ENCODE results near the gene CDKN2AIPNL. TPM values are rescaled to one million over a fixed set of nuclear protein-coding genes. Genes with fewer than 3 reads are reported as not detected.

The CDKN2AIPNL gene
- total and polyA plus RNA-seq, 2 donors (not counting 3 experiments of a cell fraction or from before 2014, with no cell fraction given) = 22.2 to 36.5 TPM

- Histone ChIP-seq H3K9me3 (replicated peaks; ENCODE audit: control insufficient read depth, insufficient read depth, low read length) (no peaks in the 10 kb centered on the region), H3K4me3 (replicated peaks in 1 of 3; ENCODE audit: insufficient read depth in 1 of 3, low read depth in 1 of 3, low read length in 3 of 3) (no peak overlapping the region), H3K9ac (replicated peaks; ENCODE audit: extremely low read depth, insufficient read depth, low read length) (no peak overlapping the region), H3K27me3 (ENCODE audit: control insufficient read depth in 2 of 2, insufficient read depth in 2 of 2, low read length in 2 of 2) (no peaks in the 10 kb centered on the region), H3K9me1 (replicated peaks; ENCODE audit: control insufficient read depth, extremely low read depth, insufficient read depth, low read length) (no peaks in the 10 kb centered on the region), H3K4me1 (ENCODE audit: control insufficient read depth, extremely low read depth, insufficient read depth, low read length) (no peaks in the 10 kb centered on the region), H2AFZ (ENCODE audit: low read depth, low read length) (no peak overlapping the region), H3K27ac (ENCODE audit: insufficient read depth, low read depth, low read length) (no peak overlapping the region), H3K36me3 (ENCODE audit: control insufficient read depth in 2 of 2, extremely low read depth in 1 of 2, insufficient read depth in 2 of 2, low read length in 2 of 2) (no peaks in the 10 kb centered on the region), H4K20me1 (replicated peaks; ENCODE audit: control insufficient read depth, extremely low read depth, insufficient read depth, low read length) (no peaks in the 10 kb centered on the region), H3K79me2 (ENCODE audit: control insufficient read depth, insufficient read depth, low read length) (no peaks in the 10 kb centered on the region), H3K4me2 (ENCODE audit: insufficient read depth, low read length) (no peak overlapping the region)
- BruUV-seq (replicated peaks) = no TSS peak
- intact Hi-C loops (cut with micrococcal nuclease) (no loop called here), dilution Hi-C loops (cut with MboI; ENCODE audit: extremely low pct_ligation_motif_present, low sequenced_read_pairs) (no loop called here)
- no peak for TF ChIP-seq MYC (IDR thresholded peaks at IDR 0.05; ENCODE audit: low read depth, low read length)
- TF ChIP-seq, protein P1, sequence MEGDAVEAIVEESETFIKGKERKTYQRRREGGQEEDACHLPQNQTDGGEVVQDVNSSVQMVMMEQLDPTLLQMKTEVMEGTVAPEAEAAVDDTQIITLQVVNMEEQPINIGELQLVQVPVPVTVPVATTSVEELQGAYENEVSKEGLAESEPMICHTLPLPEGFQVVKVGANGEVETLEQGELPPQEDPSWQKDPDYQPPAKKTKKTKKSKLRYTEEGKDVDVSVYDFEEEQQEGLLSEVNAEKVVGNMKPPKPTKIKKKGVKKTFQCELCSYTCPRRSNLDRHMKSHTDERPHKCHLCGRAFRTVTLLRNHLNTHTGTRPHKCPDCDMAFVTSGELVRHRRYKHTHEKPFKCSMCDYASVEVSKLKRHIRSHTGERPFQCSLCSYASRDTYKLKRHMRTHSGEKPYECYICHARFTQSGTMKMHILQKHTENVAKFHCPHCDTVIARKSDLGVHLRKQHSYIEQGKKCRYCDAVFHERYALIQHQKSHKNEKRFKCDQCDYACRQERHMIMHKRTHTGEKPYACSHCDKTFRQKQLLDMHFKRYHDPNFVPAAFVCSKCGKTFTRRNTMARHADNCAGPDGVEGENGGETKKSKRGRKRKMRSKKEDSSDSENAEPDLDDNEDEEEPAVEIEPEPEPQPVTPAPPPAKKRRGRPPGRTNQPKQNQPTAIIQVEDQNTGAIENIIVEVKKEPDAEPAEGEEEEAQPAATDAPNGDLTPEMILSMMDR (IDR thresholded peaks at IDR 0.05; ENCODE audit: extremely low read depth in 1 of 2, insufficient read depth in 1 of 2, low read depth in 1 of 2, low read length in 2 of 2) = no peak
- TF ChIP-seq FOS (IDR thresholded peaks at IDR 0.05; ENCODE audit: borderline replicate concordance, insufficient read depth, low read length) = no peak
- no peak for TF ChIP-seq POLR2A (IDR thresholded peaks at IDR 0.05; ENCODE audit: low read depth, low read length)
- no peak for TF ChIP-seq MAX (IDR thresholded peaks at IDR 0.05; ENCODE audit: insufficient read depth, insufficient read length)
- TF ChIP-seq JUN (IDR thresholded peaks at IDR 0.05; ENCODE audit: borderline replicate concordance, insufficient read depth, insufficient read length, low read depth) = no peak
- no peak for TF ChIP-seq GATA2 (IDR thresholded peaks at IDR 0.05; ENCODE audit: insufficient read depth, insufficient read length, low read depth, low read length)
- TF ChIP-seq POLR2AphosphoS5 (IDR thresholded peaks at IDR 0.05; ENCODE audit: insufficient read depth, low read depth, low read length) = no peak
- no peak for TF ChIP-seq EZH2 (IDR thresholded peaks at IDR 0.05; ENCODE audit: borderline replicate concordance, low read depth, low read length, severe bottlenecking)
- CTCF ChIA-PET = interaction anchor here (1.1 to 1.7 kb wide), 2 partner anchors 8 to 34 kb away, joined by 4 to 7 read pairs; partner anchors contain the start of gene CDKN2AIPNL
- no peak for FAIRE-seq
- POLR2A ChIA-PET = no interaction called here
- DNase-seq (ENCODE audit: low read depth, low spot score) = no peak
Measured at GRCh38 chr5:134444941-134445471, 33.3 kb upstream of the CDKN2AIPNL start.

Measured in endothelial cell of umbilical vein (primary cell).